GM12873 (cell line): ENCODE data around the gene LEP.

Experiments used
- TF ChIP-seq, protein P1 (sequence below): IDR thresholded peaks from 2 replicates; pipeline ENCODE4 v1.5.1; 2012; ENCODE audit warnings: low read depth, mild to moderate bottlenecking, moderate library complexity, low read length, control low read depth; ENCODE audit not compliant: insufficient read depth; ENCODE audit errors: missing control alignments

The LEP gene

DNA sequence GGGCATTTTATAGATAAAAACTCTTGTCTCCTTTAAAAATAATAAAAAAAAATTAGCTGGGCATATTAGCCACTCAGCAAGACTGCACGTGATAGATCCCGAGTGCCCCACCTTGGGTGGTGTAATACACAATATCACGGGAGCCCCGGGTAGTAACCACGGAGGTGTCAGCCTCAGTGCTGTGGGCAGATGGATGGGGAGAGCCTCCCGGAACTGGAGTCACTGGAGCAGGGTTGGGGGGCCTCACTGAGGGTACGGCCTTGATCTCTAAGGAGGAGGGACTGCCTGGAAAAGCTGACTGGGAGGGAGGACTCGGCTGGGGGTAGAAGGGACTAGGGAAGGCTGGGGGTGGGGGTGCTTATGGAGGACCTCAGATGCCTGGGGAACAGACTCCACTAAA lies 12.6 kb downstream of the LEP start:
- TF ChIP-seq, protein P1, sequence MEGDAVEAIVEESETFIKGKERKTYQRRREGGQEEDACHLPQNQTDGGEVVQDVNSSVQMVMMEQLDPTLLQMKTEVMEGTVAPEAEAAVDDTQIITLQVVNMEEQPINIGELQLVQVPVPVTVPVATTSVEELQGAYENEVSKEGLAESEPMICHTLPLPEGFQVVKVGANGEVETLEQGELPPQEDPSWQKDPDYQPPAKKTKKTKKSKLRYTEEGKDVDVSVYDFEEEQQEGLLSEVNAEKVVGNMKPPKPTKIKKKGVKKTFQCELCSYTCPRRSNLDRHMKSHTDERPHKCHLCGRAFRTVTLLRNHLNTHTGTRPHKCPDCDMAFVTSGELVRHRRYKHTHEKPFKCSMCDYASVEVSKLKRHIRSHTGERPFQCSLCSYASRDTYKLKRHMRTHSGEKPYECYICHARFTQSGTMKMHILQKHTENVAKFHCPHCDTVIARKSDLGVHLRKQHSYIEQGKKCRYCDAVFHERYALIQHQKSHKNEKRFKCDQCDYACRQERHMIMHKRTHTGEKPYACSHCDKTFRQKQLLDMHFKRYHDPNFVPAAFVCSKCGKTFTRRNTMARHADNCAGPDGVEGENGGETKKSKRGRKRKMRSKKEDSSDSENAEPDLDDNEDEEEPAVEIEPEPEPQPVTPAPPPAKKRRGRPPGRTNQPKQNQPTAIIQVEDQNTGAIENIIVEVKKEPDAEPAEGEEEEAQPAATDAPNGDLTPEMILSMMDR = no peak

DNA sequence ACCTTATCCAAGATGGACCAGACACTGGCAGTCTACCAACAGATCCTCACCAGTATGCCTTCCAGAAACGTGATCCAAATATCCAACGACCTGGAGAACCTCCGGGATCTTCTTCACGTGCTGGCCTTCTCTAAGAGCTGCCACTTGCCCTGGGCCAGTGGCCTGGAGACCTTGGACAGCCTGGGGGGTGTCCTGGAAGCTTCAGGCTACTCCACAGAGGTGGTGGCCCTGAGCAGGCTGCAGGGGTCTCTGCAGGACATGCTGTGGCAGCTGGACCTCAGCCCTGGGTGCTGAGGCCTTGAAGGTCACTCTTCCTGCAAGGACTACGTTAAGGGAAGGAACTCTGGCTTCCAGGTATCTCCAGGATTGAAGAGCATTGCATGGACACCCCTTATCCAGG lies 13.4 kb downstream of the LEP start:
- TF ChIP-seq, protein P1 = no peak

DNA sequence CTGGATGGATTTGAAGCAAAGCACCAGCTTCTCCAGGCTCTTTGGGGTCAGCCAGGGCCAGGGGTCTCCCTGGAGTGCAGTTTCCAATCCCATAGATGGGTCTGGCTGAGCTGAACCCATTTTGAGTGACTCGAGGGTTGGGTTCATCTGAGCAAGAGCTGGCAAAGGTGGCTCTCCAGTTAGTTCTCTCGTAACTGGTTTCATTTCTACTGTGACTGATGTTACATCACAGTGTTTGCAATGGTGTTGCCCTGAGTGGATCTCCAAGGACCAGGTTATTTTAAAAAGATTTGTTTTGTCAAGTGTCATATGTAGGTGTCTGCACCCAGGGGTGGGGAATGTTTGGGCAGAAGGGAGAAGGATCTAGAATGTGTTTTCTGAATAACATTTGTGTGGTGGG lies 14.2 kb downstream of the LEP start:
- TF ChIP-seq, protein P1 = no peak

DNA sequence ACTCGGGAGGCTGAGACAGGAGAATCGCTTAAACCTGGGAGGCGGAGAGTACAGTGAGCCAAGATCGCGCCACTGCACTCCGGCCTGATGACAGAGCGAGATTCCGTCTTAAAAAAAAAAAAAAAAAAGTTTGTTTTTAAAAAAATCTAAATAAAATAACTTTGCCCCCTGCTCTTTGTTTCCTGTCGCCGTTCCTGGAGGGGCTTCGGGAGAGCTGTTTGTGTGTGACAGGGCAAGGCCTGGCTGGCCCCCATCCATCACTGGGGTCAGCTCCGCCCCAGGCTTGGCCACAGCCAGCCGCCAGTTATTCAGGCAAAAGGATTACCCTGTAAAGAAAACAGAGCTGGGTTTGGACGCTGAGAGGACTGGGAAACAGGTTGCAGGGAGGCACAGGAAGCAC lies 16.4 kb downstream of the LEP start:
- TF ChIP-seq, protein P1 = no peak

DNA sequence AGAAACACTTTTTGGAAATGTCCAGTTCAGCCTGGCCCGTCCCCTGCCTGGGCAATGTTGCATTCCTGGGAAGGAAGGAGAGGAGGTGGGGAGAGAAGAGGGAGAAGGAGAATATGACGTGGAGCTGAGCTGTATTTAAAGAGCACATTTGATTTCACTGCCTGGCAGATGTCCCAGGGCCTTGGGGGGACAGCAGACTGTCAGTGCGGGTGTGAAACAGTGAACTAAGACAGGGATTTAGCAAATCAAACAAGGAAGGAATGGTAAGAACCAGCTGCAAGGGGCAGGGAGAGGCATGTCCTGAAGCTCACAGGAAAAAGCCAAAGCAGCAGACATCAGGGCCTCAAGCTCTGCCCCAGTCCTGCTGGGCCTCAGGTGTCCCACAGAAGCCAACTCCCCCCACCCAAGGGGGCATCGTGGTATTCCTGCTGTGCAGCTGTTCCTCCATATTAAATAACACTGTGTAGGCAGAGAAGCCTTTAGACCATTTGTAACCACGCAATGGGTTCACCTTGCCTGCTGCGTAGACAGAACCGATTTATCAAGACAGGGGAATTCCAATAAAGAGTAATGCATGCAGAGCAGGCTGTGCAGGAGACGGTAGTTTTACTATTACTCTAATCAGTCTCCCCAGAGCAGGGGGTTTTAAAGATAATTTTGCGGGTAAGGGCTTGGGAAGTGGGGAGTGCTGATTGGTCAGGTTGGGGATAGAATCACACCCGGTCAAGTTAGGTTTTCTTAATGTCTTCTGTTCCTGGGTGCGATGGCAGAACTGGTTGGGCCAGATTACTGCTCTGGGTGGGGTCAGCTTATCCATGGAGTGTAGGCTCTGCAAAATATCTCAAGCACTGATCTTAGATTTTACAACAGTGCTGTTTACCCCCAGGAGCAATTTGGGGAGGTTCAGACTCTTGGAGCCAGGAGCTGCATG lies 18.3 kb downstream of the LEP start:
- TF ChIP-seq, protein P1 = no peak

DNA sequence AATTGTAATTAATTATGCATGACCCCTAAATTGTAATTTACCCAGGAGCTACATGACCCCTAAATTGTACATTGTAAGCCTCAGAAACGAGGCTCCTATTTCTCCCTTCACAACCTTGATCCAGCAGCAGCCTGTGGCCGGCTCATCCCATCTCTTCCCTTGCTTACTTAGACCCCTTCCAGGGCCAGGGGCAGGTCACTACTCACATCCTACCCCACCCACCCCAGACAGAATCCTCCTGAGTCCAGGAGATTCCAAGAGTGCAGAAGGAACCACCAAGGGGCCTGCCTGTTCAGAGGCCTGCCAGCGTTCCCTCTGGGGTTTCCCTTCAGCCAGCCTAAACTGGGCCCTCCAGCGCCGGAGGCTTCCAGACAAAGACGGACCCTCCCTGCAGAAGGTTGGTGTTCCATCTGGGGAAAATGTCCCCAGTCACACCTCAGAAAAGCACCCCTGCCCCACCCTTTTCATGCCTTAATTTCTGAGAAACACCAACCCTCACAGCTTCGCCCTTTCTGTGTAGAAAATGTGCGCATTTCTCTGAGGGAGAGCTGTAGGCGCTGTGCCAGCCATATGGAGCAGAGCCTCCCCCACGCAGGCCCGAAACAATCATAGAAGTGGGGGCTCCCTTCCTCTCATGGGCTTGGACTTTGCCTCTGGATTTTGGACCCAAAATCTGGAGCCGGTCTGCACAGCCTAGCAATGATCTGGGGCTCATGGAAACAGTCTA lies 19.2 kb downstream of the LEP start:
- TF ChIP-seq, protein P1 = no peak
